Right atrium auricular region (tissue), 2 donors: ENCODE measurements around the gene TOM1L2. TPM values are rescaled to one million over a fixed set of nuclear protein-coding genes. Genes with fewer than 3 reads are reported as not detected.
"Not testable (repeated sequence)": the region's sequence is repeated elsewhere in the genome, so short reads cannot be mapped to it uniquely, and the experiment has no call there.

Experiments
- DNase-seq: peaks from one replicate; pipeline ENCODE4 v3.0.0-alpha.2; 2019; ENCODE audit warnings: low spot score
- H3K27ac ChIP-seq, 2 donors: fragments of 200-600 bp; sonication (generic); 1 replicate in 1 of 2; 2 replicates in 1 of 2; pipeline ENCODE4 v1.5.1; 2016 to 2019
- H3K27me3 ChIP-seq, 2 donors: fragments of 200-600 bp; sonication (generic); one replicate each; pipeline versions ENCODE4 v1.5.1 to v1.6.0; 2017 to 2019
- H3K36me3 ChIP-seq: fragments of 200-600 bp; sonication (generic); one replicate; pipeline ENCODE4 v1.5.1; 2016
- H3K4me1 ChIP-seq, 2 donors: fragments of 200-600 bp; sonication (generic); one replicate each; pipeline versions ENCODE4 v1.5.1 to v1.6.0; 2017 to 2019
- H3K4me3 ChIP-seq, 2 donors: fragments of 200-600 bp; sonication (generic); 1 replicate in 1 of 2; 2 replicates in 1 of 2; pipeline ENCODE4 v1.5.1; 2017 to 2019; ENCODE audit warnings: mild to moderate bottlenecking in 1 of 2, moderate library complexity in 1 of 2
- H3K9me3 ChIP-seq, 2 donors: fragments of 200-600 bp; sonication (generic); one replicate each; pipeline ENCODE4 v1.5.1; 2019
- CTCF ChIP-seq, 2 donors: fragments of 200-600 bp; sonication (generic); IDR thresholded peaks; one replicate each; pipeline ENCODE4 v1.5.1; 2019; ENCODE audit warnings: antibody characterized with exemption in 2 of 2
- total RNA-seq, 2 donors: library from RNA; depleted of rRNA; stranded (reverse); fragments of >200 nt; gene quantifications; one replicate each; pipeline ENCODE4 v1.1.0, GENCODE V29; 2016

Gene TOM1L2
- total RNA-seq, 2 donors from 2014 or later: 186 to 347 TPM

- H3K36me3 ChIP-seq: no peaks in the 10 kb centered on the region
- no peaks in the 10 kb centered on the region for H3K27me3 ChIP-seq
- no peak for DNase-seq
- no peaks in the 10 kb centered on the region for H3K9me3 ChIP-seq
- H3K4me3 ChIP-seq: no peak overlapping the region
- peak overlapping the region in 1 of 2 donors; percentile 55 for H3K27ac ChIP-seq
- H3K4me1 ChIP-seq: peaks cover 0 to 88% of the 10 kb centered on the region in 2 donors
- TF ChIP-seq CTCF (IDR thresholded peaks at IDR 0.05): no peak
Observed at GRCh38 chr17:17941015-17941414, 31.2 kb downstream of the TOM1L2 start.

GRCh38 chr17:17940441-17940911 lies 31.7 kb downstream of the TOM1L2 start:
- no peak for TF ChIP-seq CTCF (IDR thresholded peaks at IDR 0.05)
- H3K36me3 ChIP-seq: no peaks in the 10 kb centered on the region
- H3K4me3 ChIP-seq: no peak overlapping the region
- no peaks in the 10 kb centered on the region for H3K9me3 ChIP-seq
- no peaks in the 10 kb centered on the region for H3K27me3 ChIP-seq
- peak overlapping the region; percentile 6 to 55 for H3K27ac ChIP-seq
- H3K4me1 ChIP-seq: peaks cover 0 to 94% of the 10 kb centered on the region in 2 donors
- no peak for DNase-seq

- peaks cover 0 to 96% of the 10 kb centered on the region in 2 donors for H3K4me1 ChIP-seq
- H3K27me3 ChIP-seq, H3K4me3 ChIP-seq, H3K36me3 ChIP-seq, H3K9me3 ChIP-seq, DNase-seq: not testable (repeated sequence)
- H3K27ac ChIP-seq: peak overlapping the region in 1 of 2 donors; percentile 55
Observed at GRCh38 chr17:17939941-17940340, 32.3 kb downstream of the TOM1L2 start.

- peak overlapping the region; percentile 36 to 43 for H3K27ac ChIP-seq
- H3K36me3 ChIP-seq: no peaks in the 10 kb centered on the region
- H3K4me1 ChIP-seq: peaks cover 0 to 92% of the 10 kb centered on the region in 2 donors
- H3K27me3 ChIP-seq: no peaks in the 10 kb centered on the region
- H3K4me3 ChIP-seq: no peak overlapping the region
- TF ChIP-seq CTCF (IDR thresholded peaks at IDR 0.05): no peak
- DNase-seq: no peak
- no peaks in the 10 kb centered on the region for H3K9me3 ChIP-seq
Observed at GRCh38 chr17:17938388-17939107, 33.7 kb downstream of the TOM1L2 start.

GRCh38 chr17:17937958-17938357 lies 34.2 kb downstream of the TOM1L2 start:
- no peak overlapping the region for H3K4me3 ChIP-seq
- H3K9me3 ChIP-seq: no peaks in the 10 kb centered on the region
- H3K27ac ChIP-seq: peak overlapping the region; percentile 36 to 43
- H3K27me3 ChIP-seq: no peaks in the 10 kb centered on the region
- no peak for TF ChIP-seq CTCF (IDR thresholded peaks at IDR 0.05)
- no peak for DNase-seq
- no peaks in the 10 kb centered on the region for H3K36me3 ChIP-seq
- H3K4me1 ChIP-seq: peaks cover 0 to 88% of the 10 kb centered on the region in 2 donors

- Histone ChIP-seq H3K36me3 (no peaks in the 10 kb centered on the region), H3K27ac (peak overlapping the region; percentile 36 to 43), H3K9me3 (no peaks in the 10 kb centered on the region), H3K4me3 (no peak overlapping the region), H3K4me1 (peaks cover 0 to 81% of the 10 kb centered on the region in 2 donors), H3K27me3 (no peaks in the 10 kb centered on the region)
- TF ChIP-seq CTCF (IDR thresholded peaks at IDR 0.05): no peak
- DNase-seq: no peak
Observed at GRCh38 chr17:17937201-17937853, 34.9 kb downstream of the TOM1L2 start.
